HCT116 (cell line): ENCODE measurements around the gene KIRREL3. TPM values are rescaled to one million over a fixed set of nuclear protein-coding genes. Genes with fewer than 3 reads are reported as not detected.

Experiments
- ATAC-seq: fragments of 200-7000 bp; cut with Tn5 transposase; 2 replicates; pipeline ENCODE4 v1.9.1; 2020; ENCODE audit warnings: mild to moderate bottlenecking, moderate library complexity
- BruUV-seq: library from RNA; stranded (reverse); fragments of 400-500 nt; replicated peaks from 2 replicates; lab custom pipeline; 2021; lab: Mats Ljungman, UMichigan
- CTCF ChIA-PET: fragments of 300-600 bp; sonication (Branson Sonifier 250); formaldehyde crosslinking; loops from one replicate; lab custom pipeline; 2021; ENCODE audit warnings: antibody characterized with exemption; lab: Charles Lee
- POLR2A ChIA-PET: fragments of 300-600, 350-600 bp; sonication (Branson Sonifier 250); formaldehyde crosslinking; loops from one replicate; lab custom pipeline; 2021; ENCODE audit warnings: antibody characterized with exemption; lab: Charles Lee
- RAD21 ChIA-PET, 2 experiments: fragments of 300-600 bp; sonication (Branson Sonifier 250); formaldehyde crosslinking; loops; one replicate each; lab custom pipeline; 2023; ENCODE audit warnings: low total read pairs in 2 of 2; ENCODE audit not compliant: uncharacterized antibody in 2 of 2, unreplicated experiment in 2 of 2, low non-redundant PET in 1 of 2; lab: Charles Lee
- DNase-seq: peaks from one replicate; pipeline ENCODE4 v3.0.0-alpha.2; 2010; ENCODE audit warnings: low read depth, low spot score
- H2AFZ ChIP-seq: fragments of 200-600 bp; shearing (Covaris generic), sonication (generic); 2 replicates; pipeline ENCODE4 v1.6.1; 2017; ENCODE audit warnings: low read depth, mixed run types, mixed read lengths, antibody characterized with exemption, low read length; ENCODE audit not compliant: poor library complexity, severe bottlenecking
- H3K27ac ChIP-seq: 2 replicates; pipeline ENCODE4 v1.5.1; 2012; ENCODE audit warnings: low read depth, low read length
- H3K27me3 ChIP-seq: fragments of 200-600 bp; sonication (generic); 2 replicates; pipeline ENCODE4 v1.6.1; 2016; ENCODE audit warnings: mixed run types, low read length, mixed read lengths; ENCODE audit not compliant: insufficient read depth
- H3K36me3 ChIP-seq, 2 experiments: fragments of 200-500 bp in 1 of 2; fragments of 200-600 bp in 1 of 2; sonication (Bioruptor generic) in 1 of 2; sonication (generic) in 1 of 2; 2 replicates each; pipeline versions ENCODE4 v1.5.1 to v1.6.1; 2014 to 2016; ENCODE audit warnings: low read length in 2 of 2, inconsistent platforms in 1 of 2, mixed read lengths in 1 of 2, mixed run types in 1 of 2; ENCODE audit not compliant: insufficient read depth in 2 of 2, control insufficient read depth in 1 of 2
- H3K4me1 ChIP-seq, 2 experiments: fragments of 200-600 bp in 1 of 2; sonication (generic) in 1 of 2; 2 replicates each; pipeline versions ENCODE4 v1.5.1 to v1.6.1; 2012 to 2017; ENCODE audit warnings: low read length in 2 of 2, inconsistent platforms in 1 of 2, mild to moderate bottlenecking in 1 of 2, mixed read lengths in 1 of 2, mixed run types in 1 of 2, moderate library complexity in 1 of 2; ENCODE audit not compliant: insufficient read depth in 2 of 2, control insufficient read depth in 1 of 2
- H3K4me2 ChIP-seq: fragments of 200-600 bp; sonication (generic); 2 replicates; pipeline ENCODE4 v1.6.1; 2017; ENCODE audit warnings: mixed run types, low read length, mixed read lengths
- H3K4me3 ChIP-seq, 2 experiments: fragments of 200-600 bp in 1 of 2; sonication (generic) in 1 of 2; replicated peaks in 1 of 2; 2 replicates each; pipeline ENCODE4 v1.5.1; 2011 to 2016; ENCODE audit warnings: low read length in 2 of 2, control low read depth in 1 of 2, low read depth in 1 of 2, mild to moderate bottlenecking in 1 of 2, mixed read lengths in 1 of 2, mixed run types in 1 of 2
- H3K79me2 ChIP-seq: fragments of 200-600 bp; sonication (generic); 2 replicates; pipeline ENCODE4 v1.6.1; 2017; ENCODE audit warnings: mild to moderate bottlenecking, mixed run types, low read length, moderate library complexity, mixed read lengths; ENCODE audit not compliant: insufficient read depth
- H3K9ac ChIP-seq: fragments of 200-600 bp; sonication (generic); 2 replicates; pipeline ENCODE4 v1.6.1; 2016; ENCODE audit warnings: low read length, mixed read lengths
- H3K9me2 ChIP-seq: fragments of 200-600 bp; sonication (generic), shearing (Covaris generic); 2 replicates; pipeline ENCODE4 v1.6.1; 2017; ENCODE audit warnings: mixed run types, mild to moderate bottlenecking, moderate library complexity; ENCODE audit not compliant: insufficient read depth
- H3K9me3 ChIP-seq, 2 experiments: fragments of 200-500 bp in 1 of 2; fragments of 200-600 bp in 1 of 2; sonication (Bioruptor generic) in 1 of 2; sonication (generic) in 1 of 2; 2 replicates each; pipeline ENCODE4 v1.6.1; 2014 to 2017; ENCODE audit warnings: low read length in 2 of 2, mixed read lengths in 2 of 2, inconsistent platforms in 1 of 2, low read depth in 1 of 2, mild to moderate bottlenecking in 1 of 2, mixed run types in 1 of 2, moderate library complexity in 1 of 2; ENCODE audit not compliant: control insufficient read depth in 1 of 2, insufficient read depth in 1 of 2
- H4K20me1 ChIP-seq: fragments of 200-600 bp; sonication (generic), shearing (Covaris generic); 2 replicates; pipeline ENCODE4 v1.6.1; 2017; ENCODE audit warnings: mixed run types, mild to moderate bottlenecking, moderate library complexity; ENCODE audit not compliant: insufficient read depth
- CEBPB ChIP-seq: IDR thresholded peaks from 2 replicates; pipeline ENCODE4 v1.6.1; 2012; ENCODE audit warnings: low read depth
- EZH2 ChIP-seq: fragments of 200-600 bp; sonication (generic); IDR thresholded peaks from 2 replicates; pipeline ENCODE4 v1.6.1; 2017; ENCODE audit warnings: antibody characterized with exemption, mixed run types
- JUND ChIP-seq: IDR thresholded peaks from 2 replicates; pipeline ENCODE4 v1.6.1; 2012
- MAX ChIP-seq: IDR thresholded peaks from 2 replicates; pipeline ENCODE4 v1.6.1; 2012
- POLR2A ChIP-seq: IDR thresholded peaks from 2 replicates; pipeline ENCODE4 v1.7.0; 2011; ENCODE audit warnings: borderline replicate concordance; ENCODE audit not compliant: insufficient read depth, insufficient read length; ENCODE audit errors: extremely low read depth
- POLR2AphosphoS5 ChIP-seq: IDR thresholded peaks from 2 replicates; pipeline ENCODE4 v1.6.1; 2011; ENCODE audit warnings: mild to moderate bottlenecking, low read depth, low read length, moderate library complexity
- RAD21 ChIP-seq: IDR thresholded peaks from 2 replicates; pipeline ENCODE4 v1.6.1; 2012; ENCODE audit warnings: low read depth, mild to moderate bottlenecking
- REST ChIP-seq: IDR thresholded peaks from 2 replicates; pipeline ENCODE4 v1.6.1; 2012; ENCODE audit warnings: low read depth
- SIN3A ChIP-seq: IDR thresholded peaks from 2 replicates; pipeline ENCODE4 v1.6.1; 2012; ENCODE audit warnings: low read depth
- SP1 ChIP-seq: IDR thresholded peaks from 2 replicates; pipeline ENCODE4 v1.6.1; 2012; ENCODE audit warnings: low read depth
- TCF7L2 ChIP-seq: IDR thresholded peaks from 2 replicates; pipeline ENCODE4 v1.7.0; 2011; ENCODE audit warnings: borderline replicate concordance, inconsistent platforms; ENCODE audit not compliant: insufficient read depth, insufficient read length; ENCODE audit errors: extremely low read depth
- YY1 ChIP-seq: IDR thresholded peaks from 2 replicates; pipeline ENCODE4 v1.6.1; 2011; ENCODE audit warnings: low read length, low read depth, moderate library complexity, mild to moderate bottlenecking; ENCODE audit not compliant: insufficient replicate concordance; ENCODE audit errors: extremely low read depth
- ZBTB33 ChIP-seq: IDR thresholded peaks from 2 replicates; pipeline ENCODE4 v1.6.1; 2011; ENCODE audit warnings: mild to moderate bottlenecking, low read length, moderate library complexity; ENCODE audit not compliant: insufficient replicate concordance; ENCODE audit errors: extremely low read depth
- ZFX ChIP-seq: fragments of 450-650 bp; IDR thresholded peaks from 2 replicates; pipeline ENCODE4 v1.6.1; 2017
- ZNF274 ChIP-seq: fragments of 200-500 bp; sonication (Bioruptor generic); IDR thresholded peaks from 2 replicates; pipeline ENCODE4 v1.6.1; 2014; ENCODE audit warnings: mild to moderate bottlenecking, low read depth, low read length, inconsistent platforms
- intact Hi-C: fragments of 100-400 bp; cut with micrococcal nuclease; formaldehyde crosslinking; loops from 2 replicates; pipeline ENCODE4 v1.10.0; 2022
- total RNA-seq: library from RNA; stranded (reverse); gene quantifications from one replicate; pipeline ENCODE4 v1.2.1, GENCODE V29; 2021; ENCODE audit not compliant: unreplicated experiment
- TF ChIP-seq, protein P1 (sequence below), 3 experiments: fragments of 200-600 bp in 1 of 3; sonication (generic) in 1 of 3; IDR thresholded peaks in 2 of 3; conservative IDR thresholded peaks in 1 of 3; 2 replicates each; pipeline ENCODE4 v1.5.1; 2012 to 2017; ENCODE audit warnings: low read depth in 2 of 3, low read length in 2 of 3, antibody characterized with exemption in 1 of 3, borderline replicate concordance in 1 of 3, control low read depth in 1 of 3, mild to moderate bottlenecking in 1 of 3, mixed read lengths in 1 of 3, mixed run types in 1 of 3, moderate library complexity in 1 of 3; ENCODE audit not compliant: insufficient read depth in 1 of 3

The KIRREL3 gene
- total RNA-seq, 1 experiment from 2014 or later: not detected

GRCh38 chr11:126879516-126879915 is 121.1 kb downstream of the KIRREL3 start (continued):
- TF ChIP-seq EZH2: no peak
- TF ChIP-seq MAX: no peak
- TF ChIP-seq ZFX: no peak
- TF ChIP-seq SIN3A: no peak
- no peak for TF ChIP-seq POLR2AphosphoS5
- TF ChIP-seq CEBPB: no peak

- Histone ChIP-seq H3K4me2 (no peak overlapping the region), H2AFZ (no peak overlapping the region), H3K4me1 (no peaks in the 10 kb centered on the region), H3K9me3 (no peaks in the 10 kb centered on the region), H3K4me3 (no peak overlapping the region), H3K27ac (no peak overlapping the region), H3K36me3 (no peaks in the 10 kb centered on the region), H3K9me2 (no peaks in the 10 kb centered on the region), H4K20me1 (no peaks in the 10 kb centered on the region), H3K27me3 (no peaks in the 10 kb centered on the region), H3K9ac (no peak overlapping the region), H3K79me2 (no peaks in the 10 kb centered on the region)
- no TSS peak for BruUV-seq
- no peak for DNase-seq
- intact Hi-C loops: no loop called here
- ATAC-seq: no peak
- TF ChIP-seq TCF7L2 (no peak), ZNF274 (no peak), SIN3A (no peak), MAX (no peak), POLR2AphosphoS5 (no peak), SP1 (no peak), ZBTB33 (no peak), POLR2A (no peak), REST (no peak), YY1 (no peak), JUND (no peak), RAD21 (no peak)
- TF ChIP-seq, protein P1, sequence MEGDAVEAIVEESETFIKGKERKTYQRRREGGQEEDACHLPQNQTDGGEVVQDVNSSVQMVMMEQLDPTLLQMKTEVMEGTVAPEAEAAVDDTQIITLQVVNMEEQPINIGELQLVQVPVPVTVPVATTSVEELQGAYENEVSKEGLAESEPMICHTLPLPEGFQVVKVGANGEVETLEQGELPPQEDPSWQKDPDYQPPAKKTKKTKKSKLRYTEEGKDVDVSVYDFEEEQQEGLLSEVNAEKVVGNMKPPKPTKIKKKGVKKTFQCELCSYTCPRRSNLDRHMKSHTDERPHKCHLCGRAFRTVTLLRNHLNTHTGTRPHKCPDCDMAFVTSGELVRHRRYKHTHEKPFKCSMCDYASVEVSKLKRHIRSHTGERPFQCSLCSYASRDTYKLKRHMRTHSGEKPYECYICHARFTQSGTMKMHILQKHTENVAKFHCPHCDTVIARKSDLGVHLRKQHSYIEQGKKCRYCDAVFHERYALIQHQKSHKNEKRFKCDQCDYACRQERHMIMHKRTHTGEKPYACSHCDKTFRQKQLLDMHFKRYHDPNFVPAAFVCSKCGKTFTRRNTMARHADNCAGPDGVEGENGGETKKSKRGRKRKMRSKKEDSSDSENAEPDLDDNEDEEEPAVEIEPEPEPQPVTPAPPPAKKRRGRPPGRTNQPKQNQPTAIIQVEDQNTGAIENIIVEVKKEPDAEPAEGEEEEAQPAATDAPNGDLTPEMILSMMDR (IDR thresholded peaks at IDR 0.05 in 2 of 3, conservative IDR thresholded peaks at IDR 0.05 in 1 of 3; ENCODE audit: borderline replicate concordance in 1 of 3, insufficient read depth in 1 of 3, low read depth in 2 of 3, low read length in 2 of 3): no peak
- POLR2A ChIA-PET: no interaction called here
- RAD21 ChIA-PET: no interaction called here
- CTCF ChIA-PET: no interaction called here
Measured at GRCh38 chr11:126878913-126879482, 121.6 kb downstream of the KIRREL3 start.
